MM.1S (cell line): ENCODE measurements around the gene KIAA0513.

Experiments
- EZH2 ChIP-seq: fragments of 300-600 bp; sonication (generic); optimal IDR thresholded peaks from 2 replicates; pipeline ENCODE3; 2017; ENCODE audit warnings: low read depth, mild to moderate bottlenecking, antibody characterized with exemption, low read length, mixed read lengths
- EZH2phosphoT487 ChIP-seq: fragments of 300-600 bp; sonication (generic); IDR thresholded peaks from 2 replicates; pipeline ENCODE4 v1.6.1; 2018; ENCODE audit warnings: antibody characterized with exemption, low read length
- TF ChIP-seq, protein P1 (sequence below): fragments of 300-600 bp; sonication (generic); IDR thresholded peaks from 2 replicates; pipeline ENCODE4 v1.5.1; 2016; ENCODE audit warnings: antibody characterized with exemption, low read length, mixed read lengths

DNA sequence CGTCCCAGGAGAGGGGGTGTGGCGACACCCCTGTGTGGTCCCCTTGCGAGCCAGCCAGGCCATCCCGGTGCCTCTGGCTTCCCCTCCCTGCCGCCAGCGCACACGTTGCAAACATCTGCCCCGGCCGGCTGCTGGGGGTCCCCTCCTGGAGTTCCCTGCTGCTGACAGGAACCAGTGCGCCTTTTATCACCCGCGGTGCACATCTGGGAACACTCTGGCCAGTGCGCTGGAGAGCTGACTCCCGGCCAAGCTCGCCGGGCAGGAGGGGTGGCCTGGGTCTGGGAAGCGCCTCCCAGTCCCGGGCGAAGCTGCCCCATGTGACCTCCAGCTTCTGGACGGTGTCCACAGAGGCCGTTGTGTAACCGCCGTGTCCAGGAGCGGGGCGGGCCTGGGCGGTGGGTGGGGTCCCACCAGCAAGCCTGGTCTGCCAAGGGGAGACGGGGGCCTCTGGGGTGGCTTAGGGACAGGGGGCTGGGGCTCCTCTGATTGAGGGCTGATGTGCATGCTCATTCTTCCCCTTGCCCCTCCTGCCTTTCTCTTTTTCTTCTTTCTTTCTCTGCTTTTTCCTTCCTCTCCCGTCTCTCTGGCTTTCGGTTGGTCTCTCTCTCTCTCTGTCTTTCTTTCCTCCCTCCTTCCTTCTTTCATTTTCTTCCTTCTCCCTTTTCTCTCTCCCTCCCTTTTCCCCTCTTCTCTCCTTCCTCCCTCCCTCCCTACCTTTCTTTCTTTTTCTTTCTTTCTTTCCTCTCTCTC is 109.9 kb downstream of the KIAA0513 start:
- TF ChIP-seq EZH2phosphoT487: no peak
- TF ChIP-seq, protein P1, sequence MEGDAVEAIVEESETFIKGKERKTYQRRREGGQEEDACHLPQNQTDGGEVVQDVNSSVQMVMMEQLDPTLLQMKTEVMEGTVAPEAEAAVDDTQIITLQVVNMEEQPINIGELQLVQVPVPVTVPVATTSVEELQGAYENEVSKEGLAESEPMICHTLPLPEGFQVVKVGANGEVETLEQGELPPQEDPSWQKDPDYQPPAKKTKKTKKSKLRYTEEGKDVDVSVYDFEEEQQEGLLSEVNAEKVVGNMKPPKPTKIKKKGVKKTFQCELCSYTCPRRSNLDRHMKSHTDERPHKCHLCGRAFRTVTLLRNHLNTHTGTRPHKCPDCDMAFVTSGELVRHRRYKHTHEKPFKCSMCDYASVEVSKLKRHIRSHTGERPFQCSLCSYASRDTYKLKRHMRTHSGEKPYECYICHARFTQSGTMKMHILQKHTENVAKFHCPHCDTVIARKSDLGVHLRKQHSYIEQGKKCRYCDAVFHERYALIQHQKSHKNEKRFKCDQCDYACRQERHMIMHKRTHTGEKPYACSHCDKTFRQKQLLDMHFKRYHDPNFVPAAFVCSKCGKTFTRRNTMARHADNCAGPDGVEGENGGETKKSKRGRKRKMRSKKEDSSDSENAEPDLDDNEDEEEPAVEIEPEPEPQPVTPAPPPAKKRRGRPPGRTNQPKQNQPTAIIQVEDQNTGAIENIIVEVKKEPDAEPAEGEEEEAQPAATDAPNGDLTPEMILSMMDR: no peak
- TF ChIP-seq EZH2: no peak
